ENCODE data around the gene DNAH6.

The DNAH6 gene

GRCh38 chr2:84778911-84779690, 262.8 kb downstream of the DNAH6 start:
- no peak overlapping the region for H3K4me3 ChIP-seq (replicated peaks; ENCODE audit: low read depth, low read length)
- TF ChIP-seq CTCF (IDR thresholded peaks at IDR 0.05; ENCODE audit: low read length, missing control alignments) = no peak
- DNase-seq (ENCODE audit: low read depth) = no peak

GRCh38 chr2:84779781-84780180, 263.5 kb downstream of the DNAH6 start:
- no peak overlapping the region for H3K4me3 ChIP-seq (replicated peaks; ENCODE audit: low read depth, low read length)
- TF ChIP-seq CTCF (IDR thresholded peaks at IDR 0.05; ENCODE audit: low read length, missing control alignments) = no peak
- DNase-seq (ENCODE audit: low read depth) = no peak

- no peak for TF ChIP-seq CTCF (IDR thresholded peaks at IDR 0.05; ENCODE audit: low read length, missing control alignments)
- no peak for DNase-seq (ENCODE audit: low read depth)
- H3K4me3 ChIP-seq (replicated peaks; ENCODE audit: low read depth, low read length) = no peak overlapping the region
Observed at GRCh38 chr2:84781942-84782716, 265.8 kb downstream of the DNAH6 start.

- no peak overlapping the region for H3K4me3 ChIP-seq (replicated peaks; ENCODE audit: low read depth, low read length)
- TF ChIP-seq CTCF (IDR thresholded peaks at IDR 0.05; ENCODE audit: low read length, missing control alignments) = no peak
- no peak for DNase-seq (ENCODE audit: low read depth)
Observed at GRCh38 chr2:84782717-84783442, 266.6 kb downstream of the DNAH6 start.

GRCh38 chr2:84785950-84786349, 269.7 kb downstream of the DNAH6 start:
- TF ChIP-seq CTCF (IDR thresholded peaks at IDR 0.05; ENCODE audit: low read length, missing control alignments) = no peak
- H3K4me3 ChIP-seq (replicated peaks; ENCODE audit: low read depth, low read length) = no peak overlapping the region
- no peak for DNase-seq (ENCODE audit: low read depth)

- no peak overlapping the region for H3K4me3 ChIP-seq (replicated peaks; ENCODE audit: low read depth, low read length)
- DNase-seq (ENCODE audit: low read depth) = no peak
- TF ChIP-seq CTCF (IDR thresholded peaks at IDR 0.05; ENCODE audit: low read length, missing control alignments) = no peak
Observed at GRCh38 chr2:84786601-84787000, 270.3 kb downstream of the DNAH6 start.

Data from fibroblast of pulmonary artery (primary cell).